GM12878 (cell line): ENCODE data around the gene PHAF1. TPM values are rescaled to one million over a fixed set of nuclear protein-coding genes. Genes with fewer than 3 reads are reported as not detected.
A peak's percentile ranks its signal among the peaks of the same experiment; 100 is the strongest.

ENCODE experiments used
- ATAC-seq: fragments of 200-7000 bp; cut with Tn5 transposase; 3 replicates; pipeline ENCODE4 v1.9.1; 2020; ENCODE audit warnings: mild to moderate bottlenecking, moderate library complexity
- BruUV-seq: library from RNA; stranded (reverse); fragments of 400-500 nt; replicated peaks from 2 replicates; lab custom pipeline; 2021; lab: Mats Ljungman, UMichigan
- CTCF ChIA-PET: fragments of 300-600 bp; sonication (Branson Sonifier 250); formaldehyde crosslinking; extraction: SDS; loops from one replicate; lab custom pipeline; 2021; ENCODE audit warnings: inconsistent platforms; lab: Yijun Ruan, JAX
- POLR2A ChIA-PET: fragments of 350-600 bp; formaldehyde crosslinking; extraction: SDS; loops from one replicate; lab custom pipeline; 2021; ENCODE audit warnings: inconsistent platforms; lab: Charles Lee
- RAD21 ChIA-PET: fragments of 300-600 bp; sonication (Branson Sonifier 250); formaldehyde crosslinking; loops from one replicate; lab custom pipeline; 2023; ENCODE audit warnings: antibody characterized with exemption; ENCODE audit not compliant: unreplicated experiment; lab: Charles Lee
- SMC1A ChIA-PET: fragments of 300-600 bp; sonication (Branson Sonifier 250); formaldehyde crosslinking; loops from one replicate; lab custom pipeline; 2023; ENCODE audit not compliant: unreplicated experiment, uncharacterized antibody; lab: Charles Lee
- DNase-seq: peaks from one replicate; pipeline ENCODE4 v3.0.0-alpha.2; 2011; ENCODE audit warnings: low read depth, low spot score
- FAIRE-seq: peaks from 3 replicates; lab custom pipeline; 2011; peaks lifted over from hg19 to GRCh38; lab: Jason Lieb, UNC
- H2AFZ ChIP-seq: 2 replicates; pipeline ENCODE4 v1.6.0; 2011; ENCODE audit warnings: low read depth, low read length, control low read depth; ENCODE audit not compliant: control insufficient read depth
- H3K27ac ChIP-seq: 2 replicates; pipeline ENCODE4 v1.5.1; 2011; ENCODE audit warnings: control low read depth; ENCODE audit not compliant: control insufficient read depth, insufficient read depth
- H3K27me3 ChIP-seq, 2 experiments: replicated peaks in 1 of 2; 2 replicates each; pipeline versions ENCODE4 v1.6.0 to v1.6.1; 2011; ENCODE audit warnings: low read length in 1 of 2; ENCODE audit not compliant: control insufficient read depth in 2 of 2, insufficient read depth in 2 of 2
- H3K36me3 ChIP-seq, 2 experiments: 2 replicates each; pipeline ENCODE4 v1.5.1; 2011; ENCODE audit warnings: low read length in 1 of 2; ENCODE audit not compliant: control insufficient read depth in 2 of 2, insufficient read depth in 2 of 2
- H3K4me1 ChIP-seq: 2 replicates; pipeline ENCODE4 v1.6.1; 2011; ENCODE audit warnings: mild to moderate bottlenecking, low read length, moderate library complexity, mixed read lengths; ENCODE audit not compliant: control insufficient read depth, insufficient read depth
- H3K4me2 ChIP-seq: 2 replicates; pipeline ENCODE4 v1.6.0; 2011; ENCODE audit warnings: control low read depth; ENCODE audit not compliant: control insufficient read depth, insufficient read depth
- H3K4me3 ChIP-seq: fragments of 200-600 bp; sonication (generic); 2 replicates; pipeline ENCODE4 v1.5.1; 2016
- H3K79me2 ChIP-seq: 2 replicates; pipeline ENCODE4 v1.6.0; 2011; ENCODE audit warnings: low read length; ENCODE audit not compliant: control insufficient read depth, insufficient read depth
- H3K9ac ChIP-seq: 2 replicates; pipeline ENCODE4 v1.8.0; 2011; ENCODE audit warnings: low read length, control low read depth, mixed read lengths; ENCODE audit not compliant: control insufficient read depth, insufficient read depth
- H3K9me3 ChIP-seq: replicated peaks from 3 replicates; pipeline ENCODE4 v1.5.1; 2011; ENCODE audit warnings: mild to moderate bottlenecking, low read length; ENCODE audit not compliant: control insufficient read depth, insufficient read depth
- H4K20me1 ChIP-seq: 2 replicates; pipeline ENCODE4 v1.6.0; 2011; ENCODE audit not compliant: control insufficient read depth, insufficient read depth
- CHD2 ChIP-seq: IDR thresholded peaks from 2 replicates; pipeline ENCODE4 v1.6.1; 2011; ENCODE audit warnings: low read depth, low read length, improper control_type of control experiment, borderline replicate concordance
- CHD4 ChIP-seq: fragments of 200-600 bp; sonication (generic); IDR thresholded peaks from 2 replicates; pipeline ENCODE4 v1.6.1; 2016; ENCODE audit warnings: mild to moderate bottlenecking
- ESRRA ChIP-seq: IDR thresholded peaks from 2 replicates; pipeline ENCODE4 v1.6.1; 2012; ENCODE audit warnings: mild to moderate bottlenecking, low read length, improper control_type of control experiment
- HDAC6 ChIP-seq: fragments of 200-600 bp; sonication (generic); IDR thresholded peaks from one replicate; pipeline ENCODE4 v1.8.0; 2017; ENCODE audit warnings: antibody characterized with exemption; ENCODE audit not compliant: unreplicated experiment
- MEF2B ChIP-seq: fragments of 450-650 bp; IDR thresholded peaks from 2 replicates; pipeline ENCODE4 v1.6.1; 2018; ENCODE audit warnings: mild to moderate bottlenecking, moderate library complexity; ENCODE audit not compliant: partially characterized antibody, poor library complexity, severe bottlenecking
- POLR2AphosphoS5 ChIP-seq: IDR thresholded peaks from 2 replicates; pipeline ENCODE4 v1.6.1; 2011; ENCODE audit warnings: mild to moderate bottlenecking, low read length, inconsistent platforms
- RUNX3 ChIP-seq: IDR thresholded peaks from 2 replicates; pipeline ENCODE4 v1.6.1; 2012; ENCODE audit warnings: low read length, inconsistent platforms
- WGBS: methylation state at CpG from one replicate; pipeline ENCODE4 v1.1.6; 2016; ENCODE audit warnings: low lambda C conversion rate; ENCODE audit not compliant: insufficient replicate concordance, insufficient coverage; ENCODE audit errors: missing lambda C conversion rate; 5-methylcytosine and 5-hydroxymethylcytosine counted together
- in situ Hi-C: fragments of 300-500 bp; cut with MboI; formaldehyde crosslinking; loops from 9 replicates; pipeline ENCODE4 v1.14.3; 2018; ENCODE audit warnings: mixed read lengths
- intact Hi-C: fragments of 100-400 bp; cut with micrococcal nuclease; formaldehyde crosslinking; loops from one replicate; pipeline ENCODE4 v1.14.2; 2022; ENCODE audit not compliant: unreplicated experiment
- polyA plus RNA-seq, 11 experiments: library from polyadenylated mRNA; depleted of rRNA in 4 of 11; unstranded in 6 of 11; stranded (reverse) in 5 of 11; fragments of >200 nt; fragmentation: Nextera tagmentation in 4 of 11; fragmentation: Illumina TruSeq in 1 of 11; extraction: Ambion mirVana in 4 of 11; extraction: Trizol in 1 of 11; gene quantifications; 1 replicate in 1 of 11; 2 replicates in 10 of 11; pipeline versions ENCODE4 v1.2.1 to v1.2.3, GENCODE V29; 2011 to 2016; ENCODE audit warnings: inconsistent platforms in 2 of 11, missing spikeins in 2 of 11, low read depth in 1 of 11
- total RNA-seq, 4 experiments: library from RNA; depleted of rRNA in 3 of 4; stranded (reverse); fragments of >200 nt in 3 of 4; fragmentation: Illumina TruSeq in 1 of 4; extraction: Trizol in 1 of 4; gene quantifications; 2 replicates each; pipeline versions ENCODE4 v1.2.1 to v1.2.3, GENCODE V29; 2013 to 2021
- TF ChIP-seq, protein P1 (sequence below): fragments of 450-650 bp; formaldehyde crosslinking; IDR thresholded peaks from 2 replicates; pipeline ENCODE4 v1.5.0; 2022; ENCODE audit warnings: mild to moderate bottlenecking, missing genetic modification characterization

Gene PHAF1
- total and polyA plus RNA-seq, 10 of the 15 experiments (the other 5 are each of a cell fraction or from before 2014, with no cell fraction given): 4.5 to 20.9 (median 14.9) TPM

DNA sequence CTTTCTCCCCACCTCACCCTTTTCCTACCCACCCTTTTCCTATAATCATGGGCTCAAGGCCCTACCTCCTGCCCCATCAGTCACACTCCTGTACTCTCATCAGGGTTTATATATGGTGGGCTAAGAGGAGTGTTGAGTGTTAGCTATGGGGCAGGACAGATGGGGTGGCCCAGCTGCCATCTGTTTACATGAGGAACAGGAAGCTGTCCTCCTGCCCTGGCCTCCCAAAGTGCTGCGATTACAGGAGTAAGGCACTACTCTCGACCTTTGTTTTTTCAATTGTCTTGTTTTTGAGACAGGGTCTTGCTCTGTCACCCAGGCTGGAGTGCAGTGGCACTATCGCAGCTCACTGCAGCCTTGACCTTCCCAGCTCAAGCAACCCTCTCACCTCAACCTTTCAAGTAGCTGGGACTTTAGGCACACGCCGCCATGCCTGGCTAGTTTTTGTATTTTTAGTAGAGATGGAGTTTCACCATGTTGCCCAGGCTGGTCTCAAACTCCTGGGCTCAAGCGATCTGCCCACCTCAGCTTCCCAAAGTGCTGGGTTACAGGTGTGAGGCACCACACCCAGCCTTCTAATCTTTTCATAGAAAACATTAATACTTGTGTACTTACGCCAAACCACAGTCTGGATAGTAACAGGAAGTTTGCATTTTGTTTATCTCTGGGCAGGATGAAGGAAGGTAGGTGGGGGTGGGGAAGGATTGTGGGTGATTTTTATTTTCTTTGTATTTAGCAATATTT, 48.3 kb downstream of the PHAF1 start:
- Histone ChIP-seq H2AFZ (no peak overlapping the region), H3K27me3 (no peaks in the 10 kb centered on the region), H4K20me1 (peaks cover 10% of the 10 kb centered on the region; the same call in 1 of the 2 replicates), H3K36me3 (no peaks in the 10 kb centered on the region), H3K4me2 (peak overlapping the region; percentile 88), H3K9ac (peak overlapping the region; percentile 87), H3K4me1 (peaks cover 35% of the 10 kb centered on the region), H3K9me3 (no peaks in the 10 kb centered on the region), H3K27ac (peak overlapping the region; percentile 89), H3K79me2 (peaks cover 11% of the 10 kb centered on the region), H3K4me3 (peak overlapping the region; percentile 95)
- ATAC-seq (no peak), DNase-seq (no peak), FAIRE-seq (no peak)
- intact Hi-C loops: loop anchor here (5.0 kb wide), 2 partner anchors 56 to 504 kb away; partner anchors contain the start of genes ACD and PARD6A
- TF ChIP-seq MEF2B (no peak), ESRRA (no peak), HDAC6 (no peak), CHD2 (no peak), CHD4 (no peak), POLR2AphosphoS5 (no peak), RUNX3 (peak; percentile 13; the same call in 1 of the 2 replicates)
- TF ChIP-seq, protein P1, sequence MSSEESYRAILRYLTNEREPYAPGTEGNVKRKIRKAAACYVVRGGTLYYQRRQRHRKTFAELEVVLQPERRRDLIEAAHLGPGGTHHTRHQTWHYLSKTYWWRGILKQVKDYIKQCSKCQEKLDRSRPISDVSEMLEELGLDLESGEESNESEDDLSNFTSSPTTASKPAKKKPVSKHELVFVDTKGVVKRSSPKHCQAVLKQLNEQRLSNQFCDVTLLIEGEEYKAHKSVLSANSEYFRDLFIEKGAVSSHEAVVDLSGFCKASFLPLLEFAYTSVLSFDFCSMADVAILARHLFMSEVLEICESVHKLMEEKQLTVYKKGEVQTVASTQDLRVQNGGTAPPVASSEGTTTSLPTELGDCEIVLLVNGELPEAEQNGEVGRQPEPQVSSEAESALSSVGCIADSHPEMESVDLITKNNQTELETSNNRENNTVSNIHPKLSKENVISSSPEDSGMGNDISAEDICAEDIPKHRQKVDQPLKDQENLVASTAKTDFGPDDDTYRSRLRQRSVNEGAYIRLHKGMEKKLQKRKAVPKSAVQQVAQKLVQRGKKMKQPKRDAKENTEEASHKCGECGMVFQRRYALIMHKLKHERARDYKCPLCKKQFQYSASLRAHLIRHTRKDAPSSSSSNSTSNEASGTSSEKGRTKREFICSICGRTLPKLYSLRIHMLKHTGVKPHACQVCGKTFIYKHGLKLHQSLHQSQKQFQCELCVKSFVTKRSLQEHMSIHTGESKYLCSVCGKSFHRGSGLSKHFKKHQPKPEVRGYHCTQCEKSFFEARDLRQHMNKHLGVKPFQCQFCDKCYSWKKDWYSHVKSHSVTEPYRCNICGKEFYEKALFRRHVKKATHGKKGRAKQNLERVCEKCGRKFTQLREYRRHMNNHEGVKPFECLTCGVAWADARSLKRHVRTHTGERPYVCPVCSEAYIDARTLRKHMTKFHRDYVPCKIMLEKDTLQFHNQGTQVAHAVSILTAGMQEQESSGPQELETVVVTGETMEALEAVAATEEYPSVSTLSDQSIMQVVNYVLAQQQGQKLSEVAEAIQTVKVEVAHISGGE (CRISPR knock-in tag): no peak
- in situ Hi-C loops: loop anchor here (10.0 kb wide), 1 partner anchor 183 kb away; no protein-coding TSS in a partner anchor
- ChIA-PET SMC1A (interaction anchor here (0.9 to 5.2 kb wide), 17 partner anchors 12 to 278 kb away, joined by 3 to 48 read pairs (median 5); partner anchors contain the start of genes NOL3, PDP2 and TMEM208), CTCF (interaction anchor here (0.7 to 10.0 kb wide), 21 partner anchors 11 to 258 kb away, joined by 3 to 98 read pairs (median 7); partner anchors contain the start of genes CES3, NOL3, TMEM208 and ZDHHC1), POLR2A (interaction anchor here (0.5 to 8.2 kb wide), 13 partner anchors 7 to 743 kb away, joined by 3 to 137 read pairs (median 5); partner anchors contain the start of genes B3GNT9, FHOD1, NOL3 and PHAF1), RAD21 (interaction anchor here (0.8 to 5.2 kb wide), 7 partner anchors 11 to 144 kb away, joined by 3 to 48 read pairs (median 4); partner anchors contain the start of gene NOL3)
- WGBS: 9% methylated on average over 7 of the region's 7 CpGs
- no TSS peak for BruUV-seq
